Stimulated activated CD8-positive, alpha-beta memory T cell treated with anti-CD3 and anti-CD28 coated beads, Interleukin-15, amount 100 ng/mL, for 24 hours (primary cell): ENCODE data around the gene CYP4F2.
"Not testable (repeated sequence)": the region's sequence is repeated elsewhere in the genome, so short reads cannot be mapped to it uniquely, and the experiment has no call there.

Source experiments
- DNase-seq: peaks from one replicate; pipeline ENCODE4 v3.0.0-alpha.2; 2020; ENCODE audit warnings: low read depth

Gene CYP4F2

GRCh38 chr19:15897738-15898276, at the start of gene CYP4F2:
CYP4F2 (minus strand) TSS chr19:15898074; CDS start chr19:15897611, 463 bp downstream.
- no peak for DNase-seq

GRCh38 chr19:15945301-15945700, 47.4 kb upstream of the CYP4F2 start:
- DNase-seq = no peak

GRCh38 chr19:15944401-15944800, 46.5 kb upstream of the CYP4F2 start:
- DNase-seq = no peak

DNA sequence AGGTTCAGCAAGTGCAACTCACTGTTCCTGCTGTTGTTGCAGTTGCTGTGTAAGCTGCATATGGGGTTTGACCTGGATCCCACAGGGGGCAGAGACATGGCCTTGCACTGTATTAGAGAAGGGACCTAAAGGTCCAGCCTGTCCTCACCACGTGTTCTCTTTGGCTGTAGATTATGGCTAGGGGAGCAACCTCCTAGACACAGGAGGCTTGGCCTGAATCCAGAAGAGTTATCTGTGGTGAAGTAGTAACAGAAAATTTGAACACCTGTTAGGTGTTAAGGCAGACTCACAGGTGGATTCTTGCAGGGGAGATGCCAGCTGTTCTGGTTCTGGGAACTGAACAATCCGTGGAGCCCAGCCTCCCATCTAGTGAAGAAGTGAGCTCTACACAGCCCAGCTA, 39.9 kb upstream of the CYP4F2 start:
- no peak for DNase-seq

DNA sequence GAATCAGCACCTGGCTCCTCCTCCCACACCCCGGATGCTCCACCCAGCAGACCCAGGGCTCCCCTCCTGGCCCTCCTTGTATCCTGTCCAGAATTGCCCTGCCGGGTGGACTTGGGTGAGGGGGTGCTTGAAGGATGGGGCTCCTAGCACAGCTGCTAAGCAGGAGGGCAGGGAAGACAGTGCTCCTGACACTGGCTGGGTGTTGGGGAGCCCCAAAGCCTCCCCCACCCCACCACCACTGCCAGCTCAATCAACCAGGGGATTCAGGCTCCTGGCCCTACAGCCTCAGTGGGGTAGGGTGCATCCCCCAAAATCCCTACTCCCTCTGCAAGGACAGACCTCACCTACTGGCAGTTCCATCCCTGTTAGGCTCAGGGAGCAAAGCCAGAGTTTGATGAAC, 39.1 kb upstream of the CYP4F2 start:
- no peak for DNase-seq

DNA sequence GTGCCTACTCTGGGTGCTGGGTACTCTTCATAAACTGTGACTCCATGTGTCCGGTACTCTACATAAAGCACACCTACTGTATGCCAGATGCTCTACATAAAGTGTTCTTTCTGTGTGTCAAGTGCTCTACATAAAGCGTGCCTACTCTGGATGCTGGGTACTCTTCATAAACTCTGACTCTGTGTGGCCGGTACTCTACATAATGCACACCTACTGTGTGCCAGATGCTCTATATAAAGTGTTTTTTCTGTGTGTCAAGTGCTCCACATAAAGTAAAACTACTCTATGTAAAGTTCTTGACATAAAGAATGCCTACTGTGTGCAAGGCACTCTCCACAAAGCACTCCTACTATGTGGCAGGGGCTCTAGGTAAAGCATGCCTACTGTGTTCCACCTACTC, 38.3 kb upstream of the CYP4F2 start:
- DNase-seq = no peak

DNA sequence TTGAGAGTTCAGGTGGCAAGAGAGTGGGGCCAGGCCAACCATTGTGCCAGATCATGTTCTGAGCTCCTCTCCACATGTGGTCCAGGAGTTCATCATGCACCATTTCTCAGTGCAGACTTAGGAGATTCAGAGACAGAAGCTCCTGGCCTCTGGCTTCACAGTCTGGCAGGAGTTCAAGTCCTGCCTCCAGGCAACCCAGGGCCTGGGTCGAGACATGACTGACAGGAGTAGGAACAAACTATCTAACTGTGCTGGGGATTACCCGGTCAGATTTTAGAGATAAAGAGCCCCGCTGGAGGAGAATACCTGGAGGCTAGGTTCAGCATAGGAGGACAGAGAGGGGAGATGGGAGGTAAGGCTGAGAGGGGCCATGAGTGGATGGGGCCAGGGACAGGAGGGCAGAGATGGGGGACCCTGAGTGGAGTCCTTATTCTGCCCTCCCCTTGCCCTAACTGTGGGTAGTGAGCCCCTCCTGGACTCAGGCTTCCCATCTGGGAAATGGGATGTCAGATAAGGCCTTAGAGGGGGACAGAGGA, 37.4 kb upstream of the CYP4F2 start:
- no peak for DNase-seq

- no peak for DNase-seq
These were observed 36.6 kb upstream of the CYP4F2 start, which contains the start of gene CYP4F11 for GRCh38 chr19:15934332-15935078. CYP4F11 (minus strand) TSS chr19:15934529; CDS start chr19:15934408, 121 bp downstream.

GRCh38 chr19:15933761-15934331, 36.0 kb upstream of the CYP4F2 start:
- DNase-seq = not testable (repeated sequence)

GRCh38 chr19:15928321-15928720, 30.4 kb upstream of the CYP4F2 start:
- no peak for DNase-seq

- DNase-seq = no peak
These were observed 28.6 kb upstream of the CYP4F2 start for GRCh38 chr19:15926484-15926883.

- no peak for DNase-seq
These were observed 25.8 kb upstream of the CYP4F2 start for GRCh38 chr19:15923702-15924101.

GRCh38 chr19:15922021-15922420, 24.1 kb upstream of the CYP4F2 start:
- DNase-seq = no peak

- no peak for DNase-seq
These were observed 21.4 kb upstream of the CYP4F2 start for GRCh38 chr19:15919243-15919642.

GRCh38 chr19:15915109-15915508, 17.2 kb upstream of the CYP4F2 start:
- DNase-seq = no peak

DNA sequence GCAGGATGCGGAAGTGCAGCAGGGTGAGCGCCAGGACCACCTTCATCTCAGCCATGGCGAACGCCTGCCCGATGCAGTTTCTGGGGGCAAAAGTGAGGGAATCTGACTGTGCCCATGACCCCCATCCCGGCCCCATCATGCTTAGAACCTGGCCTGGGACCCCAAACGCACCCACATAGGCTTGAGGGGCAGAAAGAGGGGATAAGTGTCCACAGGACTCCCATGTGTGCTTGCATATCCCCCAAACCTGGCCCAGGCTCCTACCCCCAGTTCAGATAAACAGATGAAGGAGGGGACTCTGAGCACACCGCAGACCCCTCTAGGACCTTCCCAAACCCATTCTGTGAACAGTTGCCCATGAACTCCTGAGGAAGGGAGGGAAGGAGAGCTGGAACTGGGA, 16.0 kb upstream of the CYP4F2 start:
- DNase-seq = no peak

GRCh38 chr19:15913384-15913783, 15.5 kb upstream of the CYP4F2 start:
- no peak for DNase-seq

DNA sequence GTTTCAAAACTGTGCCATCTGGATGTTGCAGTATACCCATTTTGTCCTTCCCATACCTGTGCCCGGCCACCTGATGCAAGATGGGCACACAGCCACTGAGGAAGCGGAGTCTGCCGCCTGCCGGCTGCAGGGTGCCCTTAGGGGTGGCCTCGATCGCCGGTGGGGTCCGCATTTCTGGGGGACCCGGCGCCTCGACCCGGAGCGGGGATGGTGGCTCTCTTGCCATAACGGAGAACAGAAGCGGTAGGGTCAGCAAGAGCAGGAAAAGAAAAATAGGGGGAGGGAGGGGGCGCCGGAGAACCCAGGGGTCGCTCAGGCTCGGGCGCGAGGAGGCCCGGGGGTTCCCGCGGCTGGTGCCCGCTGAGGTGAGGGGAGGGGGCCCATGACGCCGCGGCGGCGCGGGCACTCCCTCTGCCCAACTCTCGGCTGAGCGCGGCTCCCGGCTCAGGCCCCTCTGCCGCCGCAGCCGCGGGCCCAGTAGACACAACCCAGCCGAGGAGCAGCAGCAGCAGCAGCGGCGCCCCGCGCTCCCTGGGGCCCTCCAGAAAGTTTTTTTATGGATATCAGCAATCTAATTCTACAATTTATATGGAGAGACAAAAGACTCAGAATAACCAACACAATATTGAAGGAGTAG, 13.8 kb upstream of the CYP4F2 start:
- DNase-seq = no peak

DNA sequence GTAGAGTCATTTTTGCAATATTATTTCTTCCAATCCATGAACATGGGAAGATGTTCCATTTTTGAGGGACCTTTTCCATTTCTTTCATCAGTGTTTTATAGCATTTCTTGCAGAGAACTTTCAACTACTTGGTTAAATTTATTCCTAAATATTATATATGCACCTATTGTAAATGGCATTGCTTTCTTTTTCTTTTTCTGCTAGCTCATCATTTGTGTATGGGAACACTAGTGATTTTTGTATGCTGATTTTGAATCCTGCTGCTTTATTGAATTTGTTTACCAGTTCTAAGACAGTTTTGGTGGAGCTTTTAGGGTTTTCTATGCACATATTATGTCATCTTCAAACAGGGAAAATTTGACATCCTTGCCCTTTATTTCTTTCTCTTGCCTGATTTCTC, 7.2 kb upstream of the CYP4F2 start:
- DNase-seq = no peak

GRCh38 chr19:15902898-15903297, 5.0 kb upstream of the CYP4F2 start:
- not testable (repeated sequence) for DNase-seq

- no peak for DNase-seq
These were observed 4.4 kb upstream of the CYP4F2 start for GRCh38 chr19:15902254-15902653.

- DNase-seq = no peak
These were observed 2.6 kb upstream of the CYP4F2 start for GRCh38 chr19:15900504-15900903.

DNA sequence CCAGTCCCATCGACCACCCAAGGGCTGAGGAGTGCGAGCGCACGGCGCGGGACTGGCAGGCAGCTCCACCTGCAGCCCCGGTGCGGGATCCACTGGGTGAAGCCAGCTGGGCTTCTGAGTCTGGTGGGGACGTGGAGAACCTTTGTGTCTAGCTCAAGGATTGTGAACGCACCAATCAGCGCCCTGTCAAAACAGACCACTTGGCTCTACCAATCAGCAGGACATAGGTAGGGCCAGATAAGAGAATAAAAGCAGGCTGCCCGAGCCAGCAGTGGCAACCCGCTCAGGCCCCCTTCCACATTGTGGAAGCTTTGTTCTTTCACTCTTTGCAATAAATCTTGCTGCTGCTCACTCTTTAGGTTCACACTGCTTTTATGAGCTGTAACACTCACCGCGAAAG, 2.2 kb upstream of the CYP4F2 start:
- not testable (repeated sequence) for DNase-seq
